Natural killer cell (primary cell): ENCODE data around the gene KANSL2. TPM values are rescaled to one million over a fixed set of nuclear protein-coding genes. Genes with fewer than 3 reads are reported as not detected.
A peak's percentile ranks its signal among the peaks of the same experiment; 100 is the strongest.
"Not testable (repeated sequence)": the region's sequence is repeated elsewhere in the genome, so short reads cannot be mapped to it uniquely, and the experiment has no call there.

ENCODE experiments used
- ATAC-seq, 3 donors: fragments of 150-1000 bp in 2 of 3; fragments of 200-7000 bp in 1 of 3; cut with Tn5 transposase; 1 replicate in 1 of 3; 2 replicates in 2 of 3; pipeline ENCODE4 v1.10.0; 2021; ENCODE audit warnings: mild to moderate bottlenecking in 2 of 3, moderate library complexity in 2 of 3
- DNase-seq, 2 donors: peaks; one replicate each; pipeline versions ENCODE4 v3.0.0 to v3.0.0-alpha.2; 2013 to 2021; ENCODE audit warnings: mixed read lengths in 1 of 2
- H3K27ac ChIP-seq: one replicate; pipeline ENCODE4 v1.5.1; 2013; ENCODE audit warnings: mild to moderate bottlenecking, low read length
- H3K27me3 ChIP-seq: one replicate; pipeline ENCODE4 v1.6.1; 2013; ENCODE audit warnings: low read length; ENCODE audit not compliant: control insufficient read depth, insufficient read depth
- H3K36me3 ChIP-seq: one replicate; pipeline ENCODE4 v1.6.1; 2013; ENCODE audit warnings: low read length; ENCODE audit not compliant: control insufficient read depth, insufficient read depth
- H3K4me1 ChIP-seq: one replicate; pipeline ENCODE4 v1.6.1; 2013; ENCODE audit warnings: low read length; ENCODE audit not compliant: control insufficient read depth, insufficient read depth
- H3K4me3 ChIP-seq: one replicate; pipeline ENCODE4 v1.5.1; 2013; ENCODE audit warnings: low read length
- H3K9me3 ChIP-seq: one replicate; pipeline ENCODE4 v1.6.1; 2013; ENCODE audit warnings: low read length; ENCODE audit not compliant: control insufficient read depth, insufficient read depth
- H3K27ac Mint-ChIP-seq, 2 donors: one replicate each; pipeline ENCODE4 v1.8.0; 2022; ENCODE audit warnings: mild to moderate bottlenecking in 2 of 2, mixed read lengths in 2 of 2, moderate library complexity in 1 of 2
- H3K27me3 Mint-ChIP-seq, 2 donors: one replicate each; pipeline ENCODE4 v1.8.0; 2022; ENCODE audit warnings: low read depth in 2 of 2, mixed read lengths in 2 of 2
- H3K36me3 Mint-ChIP-seq: one replicate; pipeline ENCODE4 v1.8.0; 2022; ENCODE audit warnings: mixed read lengths
- H3K4me1 Mint-ChIP-seq, 2 donors: one replicate each; pipeline ENCODE4 v1.8.0; 2022; ENCODE audit warnings: mixed read lengths in 2 of 2
- H3K4me3 Mint-ChIP-seq: one replicate; pipeline ENCODE4 v1.8.0; 2022; ENCODE audit warnings: mild to moderate bottlenecking, moderate library complexity, mixed read lengths
- H3K9me3 Mint-ChIP-seq, 2 donors: one replicate each; pipeline ENCODE4 v1.8.0; 2022; ENCODE audit warnings: mixed read lengths in 2 of 2
- WGBS: methylation state at CpG from one replicate; pipeline ENCODE4 v1.1.7; 2013; ENCODE audit warnings: missing lambda C conversion rate; ENCODE audit not compliant: insufficient coverage; 5-methylcytosine and 5-hydroxymethylcytosine counted together
- intact Hi-C: fragments of 100-400 bp; cut with micrococcal nuclease; formaldehyde crosslinking; loops from one replicate; pipeline ENCODE4 v1.14.2; 2022
- total RNA-seq, 4 donors: library from RNA; stranded (reverse); fragments of 120-200 nt in 1 of 4; gene quantifications; one replicate each; pipeline versions ENCODE4 v1.2.3 to v1.2.4, GENCODE V29; 2013 to 2022
- TF ChIP-seq, protein P1 (sequence below): fragments of 200-600 bp; IDR thresholded peaks from one replicate; pipeline ENCODE4 v1.8.0; 2022; ENCODE audit warnings: antibody characterized with exemption

The KANSL2 gene
- total RNA-seq, 3 donors from 2014 or later (not counting 1 experiment from before 2014, with no cell fraction given) = 103 to 132 (median 125) TPM

DNA sequence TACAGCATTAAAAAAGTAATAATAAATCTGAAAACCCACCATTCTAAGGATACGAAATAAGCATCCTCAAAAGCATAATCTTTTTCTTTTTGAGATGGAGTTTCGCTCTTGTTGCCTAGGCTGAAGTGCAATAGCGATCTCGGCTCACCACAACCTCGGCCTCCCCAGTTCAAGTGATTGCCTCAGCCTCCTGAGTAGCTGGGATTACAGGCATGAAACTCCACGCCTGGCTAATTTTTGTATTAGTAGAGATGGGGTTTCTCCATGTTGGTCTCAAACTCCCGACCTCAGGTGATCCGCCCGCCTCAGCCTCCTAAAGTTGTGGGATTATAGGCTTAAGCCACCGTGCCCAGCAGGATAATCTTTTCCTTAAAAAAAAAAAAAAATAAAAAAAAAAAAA, 30.2 kb upstream of the KANSL2 start:
- Mint-ChIP-seq H3K36me3 (no peaks in the 10 kb centered on the region), H3K27me3 (no peaks in the 10 kb centered on the region), H3K4me1 (peaks cover 45 to 49% of the 10 kb centered on the region in 2 donors), H3K27ac (no peak overlapping the region), H3K4me3 (no peak overlapping the region), H3K9me3 (no peaks in the 10 kb centered on the region)
- H3K27ac ChIP-seq = no peak overlapping the region
- no peak for ATAC-seq
- TF ChIP-seq, protein P1, sequence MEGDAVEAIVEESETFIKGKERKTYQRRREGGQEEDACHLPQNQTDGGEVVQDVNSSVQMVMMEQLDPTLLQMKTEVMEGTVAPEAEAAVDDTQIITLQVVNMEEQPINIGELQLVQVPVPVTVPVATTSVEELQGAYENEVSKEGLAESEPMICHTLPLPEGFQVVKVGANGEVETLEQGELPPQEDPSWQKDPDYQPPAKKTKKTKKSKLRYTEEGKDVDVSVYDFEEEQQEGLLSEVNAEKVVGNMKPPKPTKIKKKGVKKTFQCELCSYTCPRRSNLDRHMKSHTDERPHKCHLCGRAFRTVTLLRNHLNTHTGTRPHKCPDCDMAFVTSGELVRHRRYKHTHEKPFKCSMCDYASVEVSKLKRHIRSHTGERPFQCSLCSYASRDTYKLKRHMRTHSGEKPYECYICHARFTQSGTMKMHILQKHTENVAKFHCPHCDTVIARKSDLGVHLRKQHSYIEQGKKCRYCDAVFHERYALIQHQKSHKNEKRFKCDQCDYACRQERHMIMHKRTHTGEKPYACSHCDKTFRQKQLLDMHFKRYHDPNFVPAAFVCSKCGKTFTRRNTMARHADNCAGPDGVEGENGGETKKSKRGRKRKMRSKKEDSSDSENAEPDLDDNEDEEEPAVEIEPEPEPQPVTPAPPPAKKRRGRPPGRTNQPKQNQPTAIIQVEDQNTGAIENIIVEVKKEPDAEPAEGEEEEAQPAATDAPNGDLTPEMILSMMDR = no peak
- WGBS = 98% methylated on average over 10 of the region's 10 CpGs
- no peak overlapping the region for H3K4me3 ChIP-seq
- H3K27me3 ChIP-seq = no peaks in the 10 kb centered on the region
- no peaks in the 10 kb centered on the region for H3K9me3 ChIP-seq
- no peak for DNase-seq
- peaks cover 41% of the 10 kb centered on the region for H3K36me3 ChIP-seq
- intact Hi-C loops = no loop called here
- peaks cover 36% of the 10 kb centered on the region for H3K4me1 ChIP-seq

- H3K27me3 ChIP-seq, H3K9me3 Mint-ChIP-seq, H3K4me3 Mint-ChIP-seq, ATAC-seq, DNase-seq, H3K27me3 Mint-ChIP-seq, H3K27ac ChIP-seq, H3K9me3 ChIP-seq, H3K4me1 Mint-ChIP-seq, H3K4me1 ChIP-seq, H3K4me3 ChIP-seq, intact Hi-C loops: not testable (repeated sequence)
- H3K36me3 Mint-ChIP-seq = peaks cover 15% of the 10 kb centered on the region
- 95% methylated on average over 6 of the region's 7 CpGs for WGBS
- peaks cover 57% of the 10 kb centered on the region for H3K36me3 ChIP-seq
- H3K27ac Mint-ChIP-seq = peak overlapping the region in 1 of 2 donors; percentile 41
These were observed 16.8 kb upstream of the KANSL2 start for GRCh38 chr12:48698822-48699221.

DNA sequence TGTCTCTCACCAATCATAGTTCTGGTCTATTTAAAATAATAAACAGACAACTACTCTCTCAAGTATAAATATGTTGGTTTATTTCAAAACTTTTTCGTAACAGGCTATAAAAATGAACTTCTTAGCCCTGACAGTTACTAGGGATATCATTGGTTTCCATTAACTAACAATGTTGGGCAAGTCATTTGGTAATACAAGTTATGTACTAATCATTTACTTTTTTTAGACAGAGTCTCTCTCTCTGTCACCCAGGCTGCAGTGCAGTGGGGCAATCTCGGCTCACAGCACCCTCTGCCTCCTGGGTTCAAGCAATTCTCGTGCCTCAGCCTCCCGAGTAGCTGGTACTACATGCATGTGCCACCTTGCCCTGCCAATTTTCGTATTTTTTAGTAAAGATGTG, 14.6 kb upstream of the KANSL2 start:
- TF ChIP-seq, protein P1 = no peak
- Histone ChIP-seq H3K36me3 (peaks cover 63% of the 10 kb centered on the region), H3K9me3 (no peaks in the 10 kb centered on the region), H3K27ac (no peak overlapping the region), H3K4me1 (no peaks in the 10 kb centered on the region), H3K4me3 (no peak overlapping the region), H3K27me3 (no peaks in the 10 kb centered on the region)
- Mint-ChIP-seq H3K4me1 (no peaks in the 10 kb centered on the region), H3K27me3 (no peaks in the 10 kb centered on the region), H3K4me3 (no peak overlapping the region), H3K36me3 (peaks cover 25% of the 10 kb centered on the region), H3K27ac (no peak overlapping the region), H3K9me3 (no peaks in the 10 kb centered on the region)
- ATAC-seq (no peak), DNase-seq (no peak)
- WGBS = 94% methylated on average over 4 of the region's 5 CpGs
- intact Hi-C loops = no loop called here

GRCh38 chr12:48695859-48696258, 13.8 kb upstream of the KANSL2 start:
- TF ChIP-seq, protein P1 = no peak
- no peak for ATAC-seq
- Histone ChIP-seq H3K4me1 (no peaks in the 10 kb centered on the region), H3K9me3 (no peaks in the 10 kb centered on the region), H3K36me3 (peaks cover 69% of the 10 kb centered on the region), H3K27ac (no peak overlapping the region), H3K4me3 (no peak overlapping the region), H3K27me3 (no peaks in the 10 kb centered on the region)
- WGBS = 92% methylated on average over 2 of the region's 2 CpGs
- Mint-ChIP-seq H3K4me3 (no peak overlapping the region), H3K36me3 (peaks cover 25% of the 10 kb centered on the region), H3K27ac (no peak overlapping the region), H3K4me1 (peaks cover 0 to 6% of the 10 kb centered on the region in 2 donors), H3K9me3 (no peaks in the 10 kb centered on the region), H3K27me3 (no peaks in the 10 kb centered on the region)
- intact Hi-C loops = no loop called here
- no peak for DNase-seq
